ENCODE data around the gene MISP.

The MISP gene

DNA sequence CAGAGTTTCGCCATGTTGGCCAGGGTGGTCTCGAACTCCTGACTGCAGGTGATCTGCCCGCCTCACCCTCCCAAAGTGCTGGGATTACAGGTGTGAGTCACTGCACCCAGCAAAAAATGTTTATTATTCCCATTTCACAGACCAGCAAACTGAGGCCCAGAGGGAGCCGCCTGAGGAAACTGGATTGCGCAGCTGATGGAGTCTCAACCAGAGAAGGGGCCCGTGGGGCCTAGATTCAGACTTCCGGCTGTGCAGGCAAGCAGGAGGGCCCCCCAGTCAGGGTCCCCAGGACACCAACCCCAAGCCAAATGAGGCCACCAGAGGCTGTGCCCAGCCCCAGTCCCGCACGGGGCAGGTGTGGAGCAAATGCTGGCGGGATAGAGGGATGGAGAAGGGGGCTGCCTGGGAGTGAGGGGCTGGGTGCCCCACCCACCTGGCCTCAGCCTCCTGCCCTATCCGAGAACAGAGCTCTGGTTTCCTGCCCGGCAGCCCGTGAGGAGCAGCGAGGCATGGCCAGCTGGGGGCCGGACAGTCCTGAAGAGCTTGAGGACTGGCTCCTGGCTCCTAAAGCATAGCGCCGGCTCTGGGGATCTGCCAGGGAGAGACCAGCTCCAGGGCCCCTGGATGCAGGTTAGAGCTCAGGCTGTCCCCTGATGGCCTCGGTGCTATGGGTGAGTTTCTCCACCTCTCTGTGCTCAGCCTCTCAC lies 22.0 kb downstream of the MISP start:
- peak; percentile 58 for DNase-seq (ENCODE audit: low spot score)

DNA sequence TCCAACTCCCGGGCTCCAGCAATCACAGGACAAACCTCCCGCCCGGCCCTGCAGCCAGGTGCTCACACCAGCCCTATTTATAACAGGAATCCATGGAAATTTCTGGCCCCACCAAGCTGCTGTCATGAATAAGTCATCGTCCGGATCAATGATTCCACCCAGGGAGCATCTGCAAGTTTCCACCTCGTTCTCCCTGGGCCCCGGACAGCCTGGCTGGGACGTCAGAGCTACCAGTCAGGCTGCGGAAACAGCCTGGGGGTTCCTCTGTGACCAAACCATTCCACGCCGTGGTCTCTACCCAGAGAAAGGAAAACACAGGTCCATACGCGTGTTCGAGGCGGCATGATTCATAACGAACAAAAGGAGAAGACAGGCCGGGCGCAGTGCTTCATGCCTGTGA lies 25.6 kb downstream of the MISP start:
- DNase-seq (ENCODE audit: low spot score): no peak

DNA sequence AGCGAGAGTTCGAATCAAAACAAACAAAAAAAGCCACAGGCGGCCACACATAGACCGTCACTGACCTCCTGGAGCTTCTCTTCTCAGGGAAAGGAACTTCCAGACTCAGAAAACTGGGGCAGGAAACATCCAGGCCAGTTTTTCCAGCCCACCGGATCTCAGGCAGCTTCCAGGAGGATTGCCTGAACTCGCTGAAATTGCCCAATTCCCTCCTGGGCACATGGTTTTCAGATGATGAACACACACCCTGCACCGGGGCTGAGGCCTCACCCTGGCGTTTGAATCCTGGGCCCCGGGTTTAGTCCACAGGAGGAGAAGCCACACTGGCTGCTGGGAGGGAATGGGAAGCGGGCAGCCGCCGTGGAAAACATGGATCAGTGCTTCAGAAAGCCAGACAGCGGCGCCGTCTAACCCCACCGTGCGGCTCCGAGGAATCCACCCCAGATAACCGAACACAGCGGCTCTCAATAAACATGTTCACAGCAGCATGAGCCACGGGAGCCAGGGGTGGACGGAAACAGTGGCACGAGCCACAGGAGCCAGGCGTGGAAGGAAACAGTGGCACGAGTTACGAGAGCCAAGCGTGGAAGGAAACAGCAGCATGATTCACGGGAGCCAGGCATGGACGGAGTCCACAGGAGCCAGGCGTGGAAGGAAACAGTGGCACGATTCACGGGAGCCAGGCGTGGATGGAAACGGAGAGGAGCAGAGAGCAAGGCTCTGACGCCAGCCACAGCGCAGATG lies 28.2 kb downstream of the MISP start:
- peak; percentile 57 for DNase-seq (ENCODE audit: low spot score)

DNA sequence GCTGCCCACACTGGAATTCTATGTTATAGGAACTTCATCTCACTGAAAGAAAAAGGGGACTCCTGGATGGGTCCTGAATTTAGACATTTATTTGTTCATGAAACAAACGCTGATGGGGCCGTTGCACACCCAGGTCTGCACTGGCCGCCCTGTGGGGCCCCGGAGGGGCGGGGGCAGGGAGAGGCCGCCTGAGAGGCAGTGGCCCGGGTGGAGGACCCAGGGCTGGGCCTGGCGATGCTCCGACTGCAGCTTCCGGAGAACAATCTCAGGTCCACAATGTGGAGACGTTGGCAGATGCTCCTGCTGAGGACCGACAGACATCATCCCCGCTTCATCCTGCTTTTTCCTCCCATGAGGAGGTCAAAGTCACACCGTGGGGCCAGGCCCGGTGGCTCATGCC lies 30.0 kb downstream of the MISP start:
- no peak for DNase-seq (ENCODE audit: low spot score)

DNA sequence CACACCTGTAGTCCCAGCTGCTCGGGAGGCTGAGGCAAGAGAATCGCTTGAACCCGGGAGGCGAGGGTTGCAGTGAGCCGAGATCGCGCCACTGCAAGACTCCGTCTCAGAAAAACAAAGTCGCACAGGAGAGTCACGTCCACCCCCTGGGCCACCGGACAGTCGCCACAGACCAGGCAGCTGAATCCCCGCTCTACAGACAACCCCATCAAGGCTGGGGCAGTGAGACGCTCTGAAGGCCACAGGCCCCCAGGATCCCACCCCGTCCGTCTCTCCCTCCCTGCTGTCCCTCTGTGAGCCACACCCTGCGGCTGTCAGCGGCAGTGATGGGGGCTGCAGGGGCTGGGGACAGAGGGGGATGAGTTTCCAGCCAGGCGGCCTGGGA lies 30.9 kb downstream of the MISP start:
- DNase-seq (ENCODE audit: low spot score): no peak

DNA sequence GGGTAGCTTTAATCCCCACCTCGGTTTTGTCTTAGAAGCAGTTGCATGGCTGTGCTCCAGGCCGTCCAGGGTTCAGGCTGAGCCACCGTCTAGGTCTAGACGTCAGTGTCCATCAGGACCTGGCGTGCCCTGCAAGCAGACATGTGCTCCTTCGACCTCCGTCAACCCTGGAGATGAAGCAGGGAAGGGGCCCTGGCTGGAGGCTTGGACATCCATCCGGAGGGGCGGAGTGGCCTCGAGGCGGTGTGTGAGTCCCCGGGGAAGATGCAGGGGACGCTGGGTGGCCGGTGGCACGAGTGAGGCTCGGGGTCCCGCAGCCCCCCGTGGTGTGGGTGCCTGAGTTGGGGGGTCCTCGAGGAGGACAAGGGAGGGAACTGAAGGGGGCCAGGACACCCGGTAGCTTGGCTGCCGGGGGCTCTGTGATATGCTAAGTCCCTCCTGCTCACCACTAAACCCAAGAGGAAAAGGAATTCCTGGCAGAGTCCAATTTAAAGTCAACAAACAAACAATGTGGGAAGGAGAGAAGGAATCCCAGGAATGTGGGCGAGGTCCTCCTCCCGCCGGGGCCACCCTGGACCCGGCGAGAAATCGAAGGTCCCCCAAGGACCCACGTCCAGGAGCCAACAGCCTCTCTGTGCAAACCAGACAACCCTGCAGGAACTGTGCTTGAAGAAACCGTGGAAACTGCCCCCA lies 31.4 kb downstream of the MISP start:
- DNase-seq (ENCODE audit: low spot score): peak; percentile 58

DNA sequence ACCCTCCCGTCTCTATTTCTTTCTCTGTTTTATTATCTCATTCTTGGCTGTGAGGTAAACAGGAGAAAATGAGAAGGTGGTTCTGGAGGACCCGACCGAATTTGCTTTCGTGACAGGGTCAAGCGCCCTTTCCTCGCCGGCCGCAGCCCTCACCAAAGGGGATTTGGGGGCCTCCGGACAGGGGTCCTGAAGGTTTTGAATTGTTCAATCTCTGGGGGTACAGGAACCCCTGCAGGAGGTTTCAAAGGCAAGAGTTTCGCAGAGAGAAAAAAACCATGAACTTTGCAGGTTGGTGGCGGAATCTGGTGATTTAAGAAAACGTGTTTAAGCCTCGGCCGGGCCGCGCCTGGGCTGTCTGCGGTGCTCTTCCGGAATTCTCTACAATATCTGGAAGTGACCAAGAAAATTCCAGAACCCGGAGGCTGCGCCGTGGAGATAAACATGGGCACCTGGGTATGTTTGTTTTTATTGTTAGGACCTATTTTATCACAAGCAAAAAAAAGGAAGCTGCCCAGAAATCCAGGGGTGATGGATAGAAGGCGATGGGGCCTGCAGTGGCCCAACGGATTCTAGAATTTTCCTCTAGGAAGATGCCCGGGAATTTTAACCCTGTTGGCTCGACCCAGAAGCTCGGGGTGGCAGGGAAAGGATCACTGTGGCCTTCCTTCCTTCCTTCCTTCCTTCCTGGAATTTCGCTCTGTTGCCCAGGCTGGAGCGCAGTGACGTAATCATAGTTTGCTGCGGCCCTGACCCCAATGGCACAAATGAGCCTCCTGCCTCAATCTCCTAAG lies 32.2 kb downstream of the MISP start:
- no peak for DNase-seq (ENCODE audit: low spot score)

DNA sequence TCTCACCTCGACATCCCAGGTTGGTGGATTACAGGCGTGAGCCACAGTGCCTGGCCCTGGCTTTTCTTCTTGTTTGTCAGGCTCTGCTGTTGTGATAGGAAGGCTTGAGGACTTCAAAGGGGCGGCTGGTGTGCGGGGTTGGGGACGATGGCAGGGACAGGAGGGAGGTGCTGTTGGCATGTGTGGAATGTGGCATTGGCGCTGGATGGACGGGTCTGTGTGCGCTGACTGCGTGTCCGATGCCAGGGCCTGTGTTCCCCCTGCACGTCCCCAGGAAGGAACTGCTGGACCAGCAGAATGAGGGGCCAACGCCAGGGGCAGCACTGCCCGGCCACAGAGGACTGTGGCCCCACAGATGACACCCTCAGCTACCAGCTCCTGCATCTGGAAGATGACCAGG lies 33.6 kb downstream of the MISP start:
- no peak for DNase-seq (ENCODE audit: low spot score)

DNA sequence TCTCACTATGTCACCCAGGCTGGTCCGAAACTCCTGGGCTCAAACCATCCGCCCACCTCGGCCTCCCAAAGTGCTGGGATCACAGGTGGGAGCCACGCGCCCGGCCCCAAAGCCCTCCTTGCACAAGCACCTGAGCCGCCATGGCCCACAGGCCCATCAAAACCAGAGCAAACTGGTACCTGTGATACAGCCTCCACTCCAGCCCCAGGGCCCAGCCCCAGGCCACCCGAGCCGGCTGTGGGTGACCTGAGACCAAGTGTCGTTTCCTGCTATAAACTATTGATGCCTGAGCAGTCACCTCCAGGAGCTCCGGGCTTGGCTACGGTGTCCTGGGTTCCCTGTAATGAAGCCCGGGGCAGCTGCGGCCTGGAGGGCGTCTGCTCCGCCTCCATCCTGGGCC lies 36.6 kb downstream of the MISP start:
- DNase-seq (ENCODE audit: low spot score): no peak

DNA sequence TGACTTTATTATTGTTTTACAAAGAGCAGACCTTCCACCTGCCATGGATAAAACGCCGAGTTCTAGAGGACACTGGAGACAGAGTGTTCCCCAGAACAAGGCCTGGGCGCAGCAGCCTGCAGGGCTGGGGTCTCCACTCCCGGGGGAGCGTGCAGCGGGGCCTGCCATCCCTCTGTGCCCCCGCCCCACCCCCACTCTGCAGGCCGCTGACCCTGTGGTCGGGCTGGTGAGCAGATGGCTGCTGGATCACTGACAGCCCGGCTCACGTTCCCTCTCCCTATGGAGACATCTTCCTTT lies 37.7 kb downstream of the MISP start:
- no peak for DNase-seq (ENCODE audit: low spot score)

DNA sequence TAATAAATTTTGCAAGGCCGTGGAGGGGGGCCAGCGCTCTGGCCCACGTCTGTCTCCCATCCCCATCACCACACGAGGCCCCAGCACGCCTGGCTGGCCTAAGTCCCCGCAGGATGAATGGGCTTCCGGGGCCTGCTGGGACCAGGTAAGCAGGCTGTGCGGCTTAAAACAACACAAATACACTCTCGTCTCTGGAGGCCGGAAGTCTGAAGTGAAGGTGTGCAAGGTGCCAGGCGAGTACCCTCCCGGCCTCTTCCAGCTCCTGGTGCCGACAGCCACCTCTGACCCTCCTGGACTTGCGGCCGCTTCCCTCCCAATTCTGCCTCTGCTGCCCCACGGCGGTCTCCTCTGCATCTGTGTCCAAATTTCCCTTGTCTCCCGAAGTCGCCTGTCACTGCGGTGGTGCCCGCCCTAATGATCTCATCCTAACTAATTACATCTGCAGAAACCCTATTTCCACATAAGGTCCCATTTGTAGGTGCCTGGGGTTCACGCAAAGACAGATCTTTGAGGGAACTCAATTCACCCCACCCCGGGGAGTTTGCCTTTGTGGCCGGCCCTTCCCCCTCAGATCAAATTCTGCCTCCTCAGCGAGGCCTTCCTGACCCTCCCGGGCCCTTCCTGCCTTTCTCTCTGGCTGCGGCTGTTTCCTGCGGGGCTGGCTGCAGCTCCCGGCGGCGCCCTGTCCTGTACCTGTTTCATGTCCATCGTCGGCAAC lies 38.2 kb downstream of the MISP start:
- peak; percentile 50 for DNase-seq (ENCODE audit: low spot score)

DNA sequence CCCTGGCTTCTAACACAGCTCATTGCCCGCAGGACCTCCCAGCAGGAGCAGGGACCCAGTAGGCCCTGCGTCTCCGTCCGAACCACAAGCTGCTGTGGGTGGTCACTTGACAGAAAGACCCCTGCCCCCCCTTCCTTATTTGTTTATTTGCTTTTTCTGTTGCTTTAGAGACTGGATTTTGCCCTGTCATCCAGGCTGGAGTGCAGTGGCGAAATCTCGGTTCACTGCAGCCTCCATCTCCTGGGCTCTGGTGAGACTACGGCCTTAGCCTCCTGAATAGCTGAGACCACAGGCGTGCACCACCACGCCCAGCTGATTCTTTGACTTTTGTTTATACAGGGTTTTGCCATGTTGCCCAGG lies 38.8 kb downstream of the MISP start:
- no peak for DNase-seq (ENCODE audit: low spot score)

DNA sequence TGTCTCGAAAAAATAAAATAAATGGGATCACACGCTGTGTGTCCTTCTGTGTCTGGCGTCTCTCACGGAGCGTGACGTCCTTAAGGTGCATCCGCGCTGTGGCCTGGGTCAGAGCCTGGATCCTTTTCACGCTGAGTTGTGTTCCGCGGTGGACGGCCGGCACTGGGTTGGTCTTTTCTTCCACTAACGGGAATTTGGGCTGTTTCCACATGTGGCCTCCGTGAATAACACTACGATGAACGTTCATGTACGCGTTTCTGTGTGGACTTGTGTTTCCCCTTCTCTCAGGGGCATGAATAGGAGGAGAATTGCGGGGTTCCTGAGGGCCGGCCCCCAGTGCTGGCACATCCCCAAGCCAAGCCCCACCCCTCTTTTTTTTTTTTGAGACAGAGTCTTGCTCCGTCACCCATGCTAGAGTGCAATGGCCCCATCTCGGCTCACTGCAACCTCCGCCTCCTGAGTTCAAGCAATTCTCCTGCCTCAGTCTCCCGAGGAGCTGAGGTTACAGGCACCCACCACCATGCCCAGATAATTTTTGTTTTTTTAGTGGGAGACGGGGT lies 40.2 kb downstream of the MISP start:
- no peak for DNase-seq (ENCODE audit: low spot score)

DNA sequence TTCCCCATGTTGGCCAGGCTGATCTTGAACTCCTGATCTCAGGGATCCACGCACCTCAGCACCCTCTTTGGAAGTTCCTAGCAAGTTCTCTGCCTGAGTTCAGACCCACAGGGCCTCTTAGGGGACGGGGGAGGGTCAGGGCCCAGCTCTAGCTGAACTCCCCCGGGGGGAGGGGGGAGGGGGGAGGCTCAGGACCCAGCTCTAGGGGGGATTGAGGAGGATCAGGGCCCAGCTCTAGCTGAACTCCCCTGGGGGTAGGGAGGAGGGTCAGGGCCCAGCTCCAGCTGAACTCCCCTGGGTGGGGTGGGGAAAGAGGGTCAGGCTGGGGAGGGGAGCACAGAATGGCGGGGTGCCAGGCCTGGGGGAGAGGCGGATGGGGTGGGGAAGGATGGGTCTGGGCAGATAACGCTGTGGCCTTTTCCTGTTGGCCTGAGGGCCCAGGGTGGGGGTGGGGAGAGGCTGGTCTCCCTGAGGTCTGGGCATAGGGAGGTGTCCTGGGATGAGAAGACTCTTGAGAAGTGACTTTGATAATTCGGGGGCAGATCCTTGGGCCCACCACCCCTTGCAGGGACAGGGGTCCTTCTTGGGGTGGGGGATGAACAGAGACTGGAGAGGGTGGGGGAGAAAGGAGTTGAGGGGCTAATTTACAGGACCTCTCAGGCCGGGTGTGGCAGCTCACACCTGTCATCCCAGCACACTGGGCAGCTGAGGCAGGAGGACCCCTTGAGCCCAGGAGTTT lies 40.8 kb downstream of the MISP start:
- no peak for DNase-seq (ENCODE audit: low spot score)

DNA sequence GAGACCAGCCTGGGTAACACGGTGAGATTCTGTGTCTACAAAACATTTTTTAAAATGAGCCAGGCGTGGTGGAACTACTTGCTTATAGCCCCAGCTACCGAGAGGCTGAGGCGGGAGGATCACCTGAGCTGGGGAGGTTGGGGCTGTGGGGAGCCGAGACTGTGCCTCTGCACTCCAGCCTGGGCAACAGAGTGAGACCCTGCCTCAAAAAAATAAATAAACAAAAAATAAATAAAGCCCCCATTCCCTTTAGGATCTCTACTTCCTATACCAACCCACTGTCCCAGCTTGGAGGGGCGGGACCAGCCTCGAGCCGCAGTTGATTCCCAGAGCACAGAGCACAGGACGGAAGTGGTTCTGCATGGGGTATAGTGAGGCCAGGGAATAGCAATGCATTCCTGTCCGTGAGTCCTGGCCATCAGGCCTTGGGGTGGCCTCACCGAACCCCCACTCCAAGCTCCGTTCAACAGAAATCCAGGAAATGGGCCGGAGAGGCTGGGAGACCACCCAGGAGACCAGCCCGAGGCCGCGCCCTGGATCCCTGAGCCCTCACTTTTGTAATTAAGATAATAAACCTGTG lies 41.5 kb downstream of the MISP start:
- DNase-seq (ENCODE audit: low spot score): no peak

DNA sequence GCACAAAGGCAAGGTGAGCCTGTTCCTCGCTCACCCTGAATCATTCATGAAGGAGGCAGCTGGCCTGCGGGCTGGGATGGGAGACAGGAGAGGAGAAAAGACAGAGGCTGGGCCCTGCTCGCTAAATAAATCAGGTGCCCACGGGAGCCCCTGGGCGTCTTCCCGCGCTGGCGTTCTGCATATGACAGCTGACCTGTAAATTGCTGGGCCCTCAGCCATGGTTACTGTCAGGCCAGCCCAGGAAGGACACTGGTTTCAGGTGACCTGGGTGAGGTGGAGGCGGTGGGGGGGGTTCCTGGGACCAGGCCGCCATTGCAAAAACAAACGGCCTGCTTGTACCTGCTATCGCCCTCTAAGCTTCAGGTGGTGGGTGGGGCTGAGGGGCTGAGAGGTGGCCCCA lies 42.9 kb downstream of the MISP start:
- DNase-seq (ENCODE audit: low spot score): no peak

DNA sequence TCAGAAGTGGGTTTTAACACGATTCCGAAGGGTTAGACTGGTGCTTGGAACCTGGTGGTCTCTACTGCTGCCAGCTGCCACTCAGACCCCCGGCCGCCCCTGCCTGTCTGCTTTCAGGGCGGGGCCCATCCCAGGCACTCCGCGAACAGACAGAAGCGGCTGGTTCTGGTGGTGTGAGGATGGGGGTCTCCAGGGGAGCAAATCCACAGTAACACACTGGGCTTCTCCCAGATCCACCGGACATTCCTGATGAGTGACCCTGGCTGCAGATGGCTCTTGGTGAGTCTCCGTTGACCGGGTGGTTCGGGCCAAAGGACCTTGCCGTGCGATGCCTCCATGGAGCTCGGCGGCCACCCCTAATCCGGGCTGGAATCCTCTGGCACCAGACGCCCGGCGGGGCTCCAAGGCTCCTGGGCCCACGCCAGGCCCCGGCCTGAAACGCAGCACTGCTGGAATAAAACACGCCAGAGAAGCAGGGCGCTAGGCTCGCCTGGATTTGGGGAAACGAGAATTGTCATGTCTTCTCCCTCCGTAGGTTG lies 44.2 kb downstream of the MISP start:
- no peak for DNase-seq (ENCODE audit: low spot score)

DNA sequence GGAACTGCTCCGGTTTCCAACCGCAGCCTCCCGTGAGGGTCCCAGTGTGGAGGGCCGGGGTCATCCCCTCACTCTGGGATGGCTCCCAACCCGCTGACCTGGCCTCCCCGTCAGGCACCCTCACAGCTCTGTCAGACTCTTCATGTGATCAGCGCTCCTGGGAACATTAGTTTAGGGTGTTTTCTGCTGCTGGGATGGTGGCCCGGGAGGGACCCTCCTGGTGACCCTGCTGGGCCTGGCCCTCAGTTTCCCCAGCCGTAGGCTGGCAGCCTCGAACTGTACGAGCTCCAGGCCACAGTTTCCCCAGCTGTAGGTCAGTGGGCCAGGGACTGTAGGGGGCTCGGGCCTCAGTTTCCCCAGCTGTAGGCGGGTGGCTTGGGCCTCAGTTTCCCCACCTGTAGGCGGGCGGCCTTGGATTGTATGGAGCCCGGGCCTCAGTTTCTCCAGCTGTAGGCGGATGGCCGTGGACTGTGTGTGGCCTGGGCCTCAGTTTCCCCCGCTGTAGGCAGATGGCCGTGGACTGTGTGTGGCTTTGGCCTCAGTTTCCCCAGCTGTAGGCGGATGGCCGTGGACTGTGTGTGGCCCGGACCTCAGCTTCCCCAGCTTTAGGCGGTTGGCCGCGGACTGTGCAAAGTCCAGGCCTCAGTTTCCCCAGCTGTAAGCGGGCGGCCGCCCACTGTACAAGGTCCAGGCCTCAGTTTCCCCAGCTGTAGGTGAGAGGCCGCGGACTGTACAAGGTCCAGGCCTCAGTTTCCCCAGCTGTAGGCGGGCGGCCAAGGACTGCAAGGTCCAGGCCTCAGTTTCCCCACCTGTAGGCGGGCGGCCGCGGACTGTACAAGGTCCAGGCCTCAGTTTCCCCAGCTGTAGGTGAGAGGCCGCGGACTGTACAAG lies 45.0 kb downstream of the MISP start:
- no peak for DNase-seq (ENCODE audit: low spot score)

All from cerebellar cortex (tissue), 1 donor.